MV-4-11 (cell line): Measurements from ENCODE around the gene IFIT2.
A peak's percentile ranks its signal among the peaks of the same experiment; 100 is the strongest.
"Not testable (repeated sequence)": the region's sequence is repeated elsewhere in the genome, so short reads cannot be mapped to it uniquely, and the experiment has no call there.

Experiments
- DNase-seq: peaks from one replicate; lab custom pipeline; 2025; lab: John Stamatoyannopoulos, UW

The IFIT2 gene

GRCh38 chr10:89279421-89279869 is 22.4 kb upstream of the IFIT2 start:
- no peak for DNase-seq

GRCh38 chr10:89280508-89280907 is 21.3 kb upstream of the IFIT2 start:
- no peak for DNase-seq

GRCh38 chr10:89281606-89282395 is 20.0 kb upstream of the IFIT2 start:
- DNase-seq: no peak

GRCh38 chr10:89283025-89283935 is 18.6 kb upstream of the IFIT2 start:
- DNase-seq: peak; percentile 35

- DNase-seq: no peak
Observed at GRCh38 chr10:89283936-89284475, 17.8 kb upstream of the IFIT2 start.

- not testable (repeated sequence) for DNase-seq
Observed at GRCh38 chr10:89284711-89285110, 17.1 kb upstream of the IFIT2 start.

- DNase-seq: not testable (repeated sequence)
Observed at GRCh38 chr10:89285303-89285702, 16.5 kb upstream of the IFIT2 start.

GRCh38 chr10:89294721-89295239 is 7.1 kb upstream of the IFIT2 start:
- no peak for DNase-seq

GRCh38 chr10:89295597-89295996 is 6.2 kb upstream of the IFIT2 start:
- peak; percentile 88 for DNase-seq

GRCh38 chr10:89296220-89296648 is 5.6 kb upstream of the IFIT2 start:
- DNase-seq: peak; percentile 94

GRCh38 chr10:89297356-89297755 is 4.5 kb upstream of the IFIT2 start:
- no peak for DNase-seq

GRCh38 chr10:89297791-89298190 is 4.1 kb upstream of the IFIT2 start:
- no peak for DNase-seq

- DNase-seq: no peak
Observed at GRCh38 chr10:89299031-89299430, 2.8 kb upstream of the IFIT2 start.

GRCh38 chr10:89301232-89301631 is 614 bp upstream of the IFIT2 start:
- peak; percentile 89 for DNase-seq

GRCh38 chr10:89302625-89303024 is 779 bp downstream of the IFIT2 start:
- DNase-seq: no peak

GRCh38 chr10:89303161-89303560 is 1.3 kb downstream of the IFIT2 start:
- no peak for DNase-seq

GRCh38 chr10:89304026-89304425 is 2.2 kb downstream of the IFIT2 start:
- DNase-seq: no peak

GRCh38 chr10:89304446-89304845 is 2.6 kb downstream of the IFIT2 start:
- DNase-seq: no peak

GRCh38 chr10:89304925-89305324 is 3.1 kb downstream of the IFIT2 start:
- DNase-seq: no peak

GRCh38 chr10:89305766-89306433 is 4.1 kb downstream of the IFIT2 start:
- DNase-seq: no peak

GRCh38 chr10:89306434-89307268 is 4.8 kb downstream of the IFIT2 start:
- DNase-seq: no peak
